Renal pelvis (tissue), 4 donors: Measurements from ENCODE around the gene CHMP2B. TPM values are rescaled to one million over a fixed set of nuclear protein-coding genes. Genes with fewer than 3 reads are reported as not detected.
"Not testable (repeated sequence)": the region's sequence is repeated elsewhere in the genome, so short reads cannot be mapped to it uniquely, and the experiment has no call there.

Experiments
- DNase-seq: peaks from one replicate; pipeline ENCODE4 v3.0.0-alpha.2; 2013
- polyA plus RNA-seq, 3 donors: library from polyadenylated mRNA; unstranded; fragments of 120-200 nt; gene quantifications; one replicate each; pipeline ENCODE4 v1.2.1, GENCODE V29; 2013; ENCODE audit not compliant: insufficient read length in 3 of 3

The CHMP2B gene
- polyA plus RNA-seq, 3 donors: 51.9 to 56.0 (median 52.8) TPM

GRCh38 chr3:87218560-87218959 is 8.5 kb upstream of the CHMP2B start:
- no peak for DNase-seq

- no peak for DNase-seq
Measured at GRCh38 chr3:87219611-87220010, 7.5 kb upstream of the CHMP2B start.

DNA sequence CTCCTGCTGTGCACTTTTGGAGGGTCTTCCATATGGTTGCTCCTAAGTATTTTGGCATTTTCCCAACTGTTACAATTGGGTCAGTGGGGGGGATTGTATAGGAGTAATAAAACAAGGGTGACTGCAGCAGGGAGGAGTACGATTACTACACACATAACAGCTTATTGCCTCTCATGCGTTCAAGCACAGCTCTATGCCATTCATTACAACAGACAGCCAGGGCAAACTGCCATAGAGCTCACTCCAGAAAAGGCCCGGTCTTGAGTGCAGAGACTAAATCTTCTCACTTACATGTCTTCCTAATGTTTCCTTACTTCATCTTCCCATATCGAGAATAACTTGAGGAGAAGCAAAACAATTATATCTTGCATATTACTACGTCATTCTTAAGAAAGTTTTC is 1.4 kb upstream of the CHMP2B start:
- peak; percentile 29 for DNase-seq

GRCh38 chr3:87227835-87228144 is 681 bp downstream of the CHMP2B start:
- DNase-seq: no peak

- DNase-seq: no peak
Measured at GRCh38 chr3:87228316-87228715, 1.2 kb downstream of the CHMP2B start.

DNA sequence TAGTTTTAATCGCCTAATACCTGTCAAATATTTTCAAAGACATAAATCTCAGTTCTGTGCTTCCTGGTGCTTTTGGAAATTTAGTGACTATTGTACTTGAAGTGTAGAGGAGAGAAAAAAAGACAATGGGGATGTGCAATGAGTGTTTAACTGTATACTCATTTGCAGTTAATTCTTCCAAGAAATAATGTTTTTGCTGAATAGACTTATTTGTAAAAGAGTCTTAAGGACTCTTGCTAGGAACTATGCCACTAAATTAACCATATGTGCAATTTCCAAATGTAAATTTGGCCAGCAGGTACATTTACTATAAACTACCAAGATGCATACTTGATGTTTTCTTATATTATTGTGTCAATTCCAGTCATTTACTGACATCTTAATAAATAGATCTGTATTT is 2.0 kb downstream of the CHMP2B start:
- no peak for DNase-seq

- DNase-seq: no peak
Measured at GRCh38 chr3:87233805-87234204, 6.7 kb downstream of the CHMP2B start.

DNA sequence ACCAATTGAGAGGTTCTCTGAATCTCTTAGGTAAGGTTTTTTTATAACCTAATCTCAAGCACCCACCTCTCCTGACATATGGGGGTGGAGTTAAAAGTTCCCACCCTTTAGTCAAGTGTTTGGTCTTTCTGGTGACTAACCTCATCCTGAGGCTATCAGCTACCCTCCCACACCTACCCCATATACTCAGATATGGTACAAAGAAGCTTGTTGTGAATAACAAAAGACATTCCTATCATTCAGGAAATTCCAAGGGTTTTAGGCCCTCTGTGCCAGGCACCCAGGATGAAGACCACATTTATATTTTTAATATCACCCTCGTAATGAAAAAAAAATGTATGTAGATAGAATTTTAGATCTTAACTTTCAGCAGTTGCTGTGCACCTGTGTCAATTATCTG is 9.0 kb downstream of the CHMP2B start:
- DNase-seq: no peak

- no peak for DNase-seq
Measured at GRCh38 chr3:87246662-87247429, 19.7 kb downstream of the CHMP2B start.

GRCh38 chr3:87247430-87247773 is 20.3 kb downstream of the CHMP2B start:
- no peak for DNase-seq

DNA sequence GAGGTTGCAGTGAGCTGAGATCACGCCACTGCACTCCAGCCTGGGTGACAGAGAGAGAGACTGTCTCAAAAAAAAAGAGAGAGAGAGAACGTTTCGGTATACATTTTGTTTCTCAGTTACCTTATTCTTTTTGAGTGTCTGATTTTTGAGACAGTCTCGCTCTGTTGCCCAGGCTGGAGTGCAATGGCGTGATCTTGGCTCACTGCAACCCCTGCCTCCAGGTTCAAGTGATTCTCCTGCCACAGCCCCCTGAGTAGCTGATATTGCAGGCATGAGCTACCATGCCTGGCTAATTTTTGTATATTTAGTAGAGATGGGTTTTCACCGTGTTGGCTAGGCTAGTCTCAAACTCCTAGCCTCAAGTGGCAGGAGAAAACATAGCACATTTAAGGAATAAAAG is 21.1 kb downstream of the CHMP2B start:
- DNase-seq: not testable (repeated sequence)

- DNase-seq: no peak
Measured at GRCh38 chr3:87248831-87249230, 21.7 kb downstream of the CHMP2B start.

DNA sequence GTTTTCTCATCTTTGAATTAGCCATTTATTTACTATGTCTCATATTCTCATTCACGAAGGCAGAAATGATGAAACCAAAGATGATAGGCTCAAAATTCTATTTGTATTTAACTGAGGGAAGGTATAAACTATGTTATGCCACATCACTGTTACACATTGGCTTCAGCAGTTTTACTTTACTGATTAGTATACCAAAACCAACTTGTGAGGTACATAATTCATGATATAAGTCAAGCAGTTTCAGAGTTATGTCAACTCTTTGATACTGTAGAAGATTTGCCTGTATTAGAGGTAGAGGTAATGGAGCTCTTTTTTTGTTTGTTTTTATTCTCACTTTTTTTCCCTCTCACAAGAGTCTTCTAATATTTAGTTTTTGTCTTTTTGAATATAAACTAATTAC is 22.9 kb downstream of the CHMP2B start:
- DNase-seq: no peak

DNA sequence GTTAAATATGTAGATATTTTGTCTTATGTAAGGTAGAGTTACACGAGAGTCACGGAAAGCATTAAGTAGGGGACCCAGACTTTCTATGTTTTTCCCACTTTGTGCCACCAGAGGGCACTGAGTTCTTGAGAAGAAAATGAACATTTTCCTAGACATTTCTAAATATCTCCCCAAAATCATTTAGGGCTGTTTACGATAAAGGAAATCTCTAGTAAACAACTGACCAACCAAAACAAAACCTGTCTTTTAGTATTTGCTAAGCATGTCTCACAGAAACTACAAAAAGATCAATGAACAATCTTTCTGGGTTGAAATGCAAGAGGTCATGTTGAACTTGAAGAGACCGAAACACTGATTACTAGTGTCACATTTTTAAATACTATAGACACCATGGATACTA is 33.2 kb downstream of the CHMP2B start:
- peak; percentile 40 for DNase-seq

DNA sequence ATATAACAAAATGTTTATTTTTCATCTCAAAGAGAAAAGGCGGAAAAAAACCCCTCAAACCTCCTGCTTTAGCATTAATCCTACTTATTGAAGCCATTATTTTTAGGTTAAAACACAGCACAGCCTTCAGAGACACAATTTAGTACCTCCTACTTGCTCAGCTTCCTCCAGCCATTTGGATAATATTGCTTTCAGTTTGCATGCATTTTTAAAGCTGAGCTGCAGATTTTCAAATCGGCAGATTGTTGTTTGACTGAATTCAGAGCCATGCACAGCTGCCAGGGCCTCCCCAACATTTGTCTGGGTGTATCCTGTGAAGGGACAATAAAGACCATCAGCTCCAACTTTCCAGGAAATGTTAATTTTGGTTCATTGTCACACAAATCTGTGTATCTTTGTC is 34.8 kb downstream of the CHMP2B start:
- no peak for DNase-seq

DNA sequence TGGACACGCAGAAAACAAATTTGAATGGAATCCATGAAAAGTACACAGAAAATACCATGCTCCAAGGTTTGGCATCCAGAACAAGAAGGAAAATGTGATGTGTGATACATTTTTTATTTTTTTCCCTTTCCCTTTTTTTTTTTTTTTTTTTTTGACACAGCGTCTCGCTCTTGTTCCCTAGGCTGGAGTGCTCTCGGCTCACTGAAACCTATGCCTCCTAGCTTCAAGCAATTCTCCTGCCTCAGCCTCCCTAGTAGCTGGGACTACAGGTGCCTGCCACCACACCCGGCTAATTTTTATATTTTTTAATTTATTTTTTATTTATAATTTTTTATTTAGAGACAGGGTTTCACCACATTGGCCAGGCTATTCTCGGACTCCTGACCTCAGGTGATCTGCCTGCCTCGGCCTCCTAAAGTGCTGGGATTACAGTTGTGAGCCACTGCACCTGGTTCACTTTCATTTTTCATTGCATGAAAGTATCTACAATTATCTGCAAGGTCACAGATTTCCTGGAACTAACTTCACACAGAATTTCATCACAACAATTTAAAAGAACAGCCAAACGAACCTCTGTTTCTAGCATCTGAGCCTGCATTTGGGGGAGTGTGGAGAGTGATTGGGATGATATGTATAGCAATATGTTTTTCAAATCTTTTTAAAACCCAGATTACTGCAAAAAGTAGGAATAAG is 41.0 kb downstream of the CHMP2B start:
- no peak for DNase-seq

DNA sequence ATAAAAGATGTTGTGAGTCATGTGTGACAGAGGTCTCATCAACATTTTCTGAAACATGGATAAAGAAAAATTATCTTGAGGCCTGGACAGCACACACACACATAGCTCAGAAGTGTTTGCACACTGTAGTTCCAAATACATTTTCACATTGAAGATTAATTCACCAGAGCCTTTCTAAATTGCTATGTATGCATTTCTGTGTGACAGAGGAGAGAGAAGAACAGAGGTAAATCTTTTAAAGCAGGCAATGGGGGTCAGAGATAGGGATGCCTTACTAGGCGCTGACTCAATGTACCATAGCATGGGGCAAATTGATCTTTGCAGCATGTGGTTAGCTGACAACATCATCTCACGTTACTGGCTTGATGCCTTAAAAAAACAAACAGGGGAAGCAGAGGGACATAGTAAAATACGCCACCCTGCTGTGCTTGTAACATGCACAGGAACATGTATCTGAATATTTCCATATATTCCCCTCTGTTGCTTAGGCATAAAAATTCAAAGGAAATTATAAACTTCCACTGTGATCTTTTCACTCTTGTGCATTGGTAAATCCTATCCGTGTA is 41.6 kb downstream of the CHMP2B start:
- DNase-seq: no peak

- no peak for DNase-seq
Measured at GRCh38 chr3:87269723-87270122, 42.6 kb downstream of the CHMP2B start.

GRCh38 chr3:87270908-87271700 is 44.0 kb downstream of the CHMP2B start:
- no peak for DNase-seq

GRCh38 chr3:87272718-87273341 is 45.7 kb downstream of the CHMP2B start:
- DNase-seq: no peak

- DNase-seq: no peak
Measured at GRCh38 chr3:87276484-87276883, 49.4 kb downstream of the CHMP2B start, which contains the start of gene POU1F1. TSS of gene POU1F1 (minus strand) at chr3:87276584. CDS start at chr3:87276462, 122 bp downstream.

DNA sequence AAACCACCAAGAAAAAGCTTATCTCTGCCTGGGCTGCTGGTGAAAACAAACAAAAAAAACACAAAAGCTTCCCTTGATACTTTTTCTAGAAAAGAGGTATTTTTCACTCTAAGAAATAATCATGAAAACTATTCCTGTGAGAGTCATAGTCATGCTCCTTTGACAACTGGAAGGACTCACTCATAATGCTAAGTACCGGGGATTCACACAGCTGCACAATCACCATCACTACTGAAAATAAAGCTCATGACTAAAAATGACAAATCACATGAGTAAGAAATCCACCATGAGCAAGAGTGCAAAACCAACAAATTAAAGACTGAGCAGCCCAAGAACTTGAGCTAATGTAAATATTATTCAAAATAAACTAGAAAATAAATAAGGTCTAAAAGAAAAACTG is 59.9 kb downstream of the CHMP2B start:
- DNase-seq: no peak
